Stomach smooth muscle (tissue), 2 donors: ENCODE results near the gene PLAAT2.
"Not testable (repeated sequence)": the region's sequence is repeated elsewhere in the genome, so short reads cannot be mapped to it uniquely, and the experiment has no call there.

Source experiments
- H3K27ac ChIP-seq: one replicate; pipeline ENCODE4 v1.7.0; 2013; ENCODE audit warnings: mild to moderate bottlenecking, low read length, inconsistent platforms
- H3K27me3 ChIP-seq, 2 donors: one replicate each; pipeline ENCODE4 v1.7.0; 2013; ENCODE audit warnings: low read length in 2 of 2; ENCODE audit not compliant: insufficient read depth in 2 of 2, control insufficient read depth in 1 of 2
- H3K36me3 ChIP-seq, 2 donors: one replicate each; pipeline ENCODE4 v1.7.0; 2013; ENCODE audit warnings: low read length in 2 of 2; ENCODE audit not compliant: control insufficient read depth in 2 of 2, insufficient read depth in 2 of 2
- H3K4me1 ChIP-seq: one replicate; pipeline ENCODE4 v1.7.0; 2013; ENCODE audit warnings: low read length; ENCODE audit not compliant: control insufficient read depth, insufficient read depth
- H3K4me3 ChIP-seq, 2 donors: one replicate each; pipeline ENCODE4 v1.7.0; 2013; ENCODE audit warnings: low read length in 2 of 2
- H3K9ac ChIP-seq, 2 donors: one replicate each; pipeline ENCODE4 v1.7.0; 2013; ENCODE audit warnings: low read length in 2 of 2, mild to moderate bottlenecking in 1 of 2
- H3K9me3 ChIP-seq, 2 donors: one replicate each; pipeline ENCODE4 v1.7.0; 2013; ENCODE audit warnings: low read length in 2 of 2; ENCODE audit not compliant: control insufficient read depth in 2 of 2
- donor health status: healthy.
- donor health status: Pancreatic carcinoma.

The PLAAT2 gene

DNA sequence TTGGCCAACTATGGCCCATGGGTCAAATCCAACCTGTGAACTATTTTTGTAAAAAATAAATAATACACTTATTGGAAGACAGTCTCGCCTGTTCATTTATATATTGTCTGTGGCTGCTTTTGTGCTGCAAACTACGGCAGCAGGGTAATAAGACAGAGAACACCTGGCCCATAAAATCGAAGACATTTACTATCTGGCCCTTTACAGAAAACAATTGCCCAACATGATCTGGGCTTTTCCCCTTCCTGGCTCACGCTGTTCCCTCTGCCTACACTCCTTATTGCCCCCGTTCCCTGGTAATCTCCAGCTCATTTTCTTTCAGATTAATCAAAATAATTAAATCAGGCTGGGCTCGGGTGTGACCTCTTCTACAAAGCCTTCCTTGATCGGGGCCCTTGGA, 5.6 kb downstream of the PLAAT2 start:
- no peak overlapping the region for H3K27ac ChIP-seq
- H3K4me3 ChIP-seq = no peak overlapping the region
- no peaks in the 10 kb centered on the region for H3K9me3 ChIP-seq
- no peaks in the 10 kb centered on the region for H3K4me1 ChIP-seq
- no peak overlapping the region for H3K9ac ChIP-seq
- no peaks in the 10 kb centered on the region for H3K36me3 ChIP-seq
- H3K27me3 ChIP-seq = no peaks in the 10 kb centered on the region

DNA sequence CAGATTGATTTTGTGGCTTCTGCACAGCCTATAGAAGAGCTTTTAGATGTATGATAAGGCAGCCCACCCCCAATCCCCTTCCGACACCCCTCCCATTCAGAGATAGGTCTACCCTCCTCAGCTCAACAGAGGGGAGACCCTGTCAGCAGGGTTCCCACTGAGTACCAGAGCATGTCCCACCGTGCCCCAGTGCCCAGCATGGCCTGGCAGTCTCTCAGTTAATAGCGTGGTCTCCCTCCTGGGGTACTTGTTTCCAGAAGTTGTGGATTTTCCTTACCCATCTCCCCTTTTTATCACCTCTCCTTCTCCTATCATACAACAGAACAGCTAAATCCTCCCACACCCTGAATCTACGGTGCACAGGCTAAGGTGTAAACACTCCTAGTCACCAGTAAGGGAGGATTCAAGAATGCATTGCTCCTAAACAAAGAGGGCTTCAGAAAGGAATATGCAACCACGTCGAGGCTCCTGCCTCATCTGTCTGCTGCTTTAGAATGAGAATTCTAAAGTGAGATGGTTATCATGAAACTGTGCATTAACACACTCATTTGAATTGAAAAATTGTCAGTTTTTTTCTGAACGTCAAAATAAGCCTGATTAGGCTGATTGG, 6.7 kb downstream of the PLAAT2 start:
- H3K9ac ChIP-seq = no peak overlapping the region
- no peak overlapping the region for H3K4me3 ChIP-seq
- no peaks in the 10 kb centered on the region for H3K27me3 ChIP-seq
- no peaks in the 10 kb centered on the region for H3K4me1 ChIP-seq
- H3K36me3 ChIP-seq = no peaks in the 10 kb centered on the region
- no peaks in the 10 kb centered on the region for H3K9me3 ChIP-seq
- no peak overlapping the region for H3K27ac ChIP-seq

DNA sequence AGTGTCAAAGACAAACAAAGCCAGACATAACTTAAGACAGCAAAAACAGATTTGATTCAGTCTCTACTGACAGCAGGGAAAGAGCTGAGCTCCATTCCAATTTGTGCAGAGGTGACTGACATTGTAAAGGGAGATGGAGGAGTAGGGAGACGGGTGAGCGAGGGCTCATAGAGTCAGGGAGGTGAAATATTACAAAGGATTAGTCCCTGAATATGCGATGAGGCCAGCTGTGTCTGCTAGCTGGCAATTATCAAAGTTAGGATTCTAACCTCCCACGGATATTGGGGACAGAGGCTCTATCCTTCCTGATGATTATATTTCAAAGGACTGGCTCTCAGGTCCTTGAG, 8.3 kb downstream of the PLAAT2 start:
- no peak overlapping the region for H3K9ac ChIP-seq
- no peak overlapping the region for H3K27ac ChIP-seq
- H3K27me3 ChIP-seq = no peaks in the 10 kb centered on the region
- no peak overlapping the region for H3K4me3 ChIP-seq
- no peaks in the 10 kb centered on the region for H3K4me1 ChIP-seq
- no peaks in the 10 kb centered on the region for H3K9me3 ChIP-seq
- no peaks in the 10 kb centered on the region for H3K36me3 ChIP-seq

DNA sequence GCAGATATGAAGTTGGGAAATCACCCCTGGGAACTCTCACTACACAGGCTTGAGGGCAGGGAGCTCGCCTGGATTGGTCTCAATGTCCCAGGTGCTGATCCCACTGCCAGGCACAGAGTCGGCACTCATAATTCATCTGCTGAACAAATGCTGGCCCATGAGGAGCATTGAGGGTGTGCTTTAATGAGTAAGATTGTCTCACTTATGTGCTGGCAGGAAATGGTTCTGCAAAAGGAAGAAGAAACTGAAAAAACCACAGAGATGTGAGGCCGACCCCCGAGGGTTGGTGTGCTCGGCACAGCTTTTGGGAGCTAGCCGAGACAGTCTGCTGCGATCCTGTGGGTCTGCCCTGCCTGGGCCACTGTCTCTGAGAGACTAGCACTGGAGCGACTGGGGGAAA, 9.4 kb downstream of the PLAAT2 start:
- Histone ChIP-seq H3K27ac (no peak overlapping the region), H3K4me3 (no peak overlapping the region), H3K27me3 (no peaks in the 10 kb centered on the region), H3K36me3 (no peaks in the 10 kb centered on the region), H3K9ac (no peak overlapping the region), H3K4me1 (no peaks in the 10 kb centered on the region), H3K9me3 (no peaks in the 10 kb centered on the region)

DNA sequence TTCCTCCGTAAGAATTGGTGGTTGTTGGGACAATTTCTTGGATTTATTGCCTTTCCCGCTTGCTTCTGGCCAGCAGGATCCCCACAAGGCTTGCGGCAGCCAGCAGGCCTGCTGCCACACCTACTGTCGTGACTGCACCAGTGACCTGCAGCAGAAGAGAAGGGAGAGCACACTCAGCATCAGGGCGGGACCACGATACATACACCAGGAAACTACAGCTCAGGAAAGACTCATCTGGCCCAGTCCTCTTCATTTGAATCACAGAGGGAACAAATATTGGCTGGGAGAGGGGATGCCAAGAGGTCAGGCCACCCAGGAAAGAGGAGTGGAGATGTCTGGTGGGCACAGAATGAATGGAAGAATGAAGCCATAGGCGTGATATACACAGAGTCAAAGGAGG, 10.3 kb downstream of the PLAAT2 start:
- no peak overlapping the region for H3K9ac ChIP-seq
- no peaks in the 10 kb centered on the region for H3K4me1 ChIP-seq
- H3K27me3 ChIP-seq = no peaks in the 10 kb centered on the region
- no peaks in the 10 kb centered on the region for H3K9me3 ChIP-seq
- H3K4me3 ChIP-seq = no peak overlapping the region
- H3K27ac ChIP-seq = no peak overlapping the region
- H3K36me3 ChIP-seq = no peaks in the 10 kb centered on the region

DNA sequence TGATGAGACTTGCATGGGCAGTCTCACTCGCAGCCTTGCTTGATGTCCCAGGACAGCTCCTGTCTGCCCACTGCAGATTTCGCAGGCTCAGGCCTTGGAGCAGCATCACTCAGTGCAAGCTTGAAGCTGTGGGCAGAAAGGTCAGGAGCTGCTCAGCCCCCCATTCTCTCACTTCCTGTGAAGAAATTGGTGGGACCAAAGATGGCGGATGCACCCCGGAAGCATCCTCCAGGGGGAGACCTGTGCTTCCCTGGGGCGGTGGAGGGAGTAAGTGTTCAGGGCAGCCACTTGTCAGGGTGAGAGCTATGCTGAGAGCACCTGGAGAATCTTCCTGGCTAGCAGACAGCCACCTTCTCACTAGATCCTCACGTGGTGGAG, 11.3 kb downstream of the PLAAT2 start:
- peaks cover 0 to 5% of the 10 kb centered on the region in 2 donors for H3K36me3 ChIP-seq
- H3K9me3 ChIP-seq = no peaks in the 10 kb centered on the region
- no peaks in the 10 kb centered on the region for H3K4me1 ChIP-seq
- no peak overlapping the region for H3K9ac ChIP-seq
- no peak overlapping the region for H3K27ac ChIP-seq
- no peaks in the 10 kb centered on the region for H3K27me3 ChIP-seq
- no peak overlapping the region for H3K4me3 ChIP-seq

DNA sequence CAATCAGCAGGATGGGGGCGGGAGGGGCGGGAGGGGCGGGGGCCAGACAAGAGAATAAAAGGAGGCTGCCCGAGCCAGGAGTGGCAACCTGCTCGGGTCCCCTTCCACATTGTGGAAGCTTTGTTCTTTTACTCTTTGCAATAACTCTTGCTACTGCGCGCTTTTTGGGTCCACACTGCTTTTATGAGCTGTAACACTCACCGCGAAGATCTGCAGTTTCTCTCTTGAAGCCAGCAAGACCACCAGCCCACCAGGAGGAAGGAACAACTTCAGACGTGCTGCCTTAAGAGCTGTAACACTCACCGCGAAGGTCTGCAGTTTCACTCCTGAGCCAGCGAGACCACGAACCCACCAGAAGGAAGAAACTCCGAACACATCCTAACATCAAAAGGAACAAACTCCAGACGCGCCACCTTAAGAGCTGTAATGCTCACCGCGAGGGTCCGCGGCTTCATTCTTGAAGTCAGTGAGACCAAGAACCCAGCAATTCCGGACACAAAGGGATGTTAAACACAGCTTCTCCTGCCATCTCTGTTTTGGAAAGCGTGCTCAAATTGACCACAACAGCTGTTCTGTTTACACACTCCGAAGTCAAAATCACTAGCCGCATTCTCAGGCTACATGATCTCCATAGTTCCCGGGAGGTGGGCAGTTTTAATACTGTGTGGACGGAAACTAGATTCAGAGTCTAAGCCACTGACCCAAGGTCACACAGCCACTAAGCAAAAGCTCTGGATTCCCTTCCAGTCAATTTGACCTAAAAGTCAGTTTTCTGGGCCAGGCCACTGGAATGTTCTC, 11.9 kb downstream of the PLAAT2 start:
- H3K9me3 ChIP-seq = no peaks in the 10 kb centered on the region
- no peak overlapping the region for H3K4me3 ChIP-seq
- no peaks in the 10 kb centered on the region for H3K4me1 ChIP-seq
- H3K9ac ChIP-seq = no peak overlapping the region
- no peaks in the 10 kb centered on the region for H3K27me3 ChIP-seq
- peaks cover 0 to 11% of the 10 kb centered on the region in 2 donors for H3K36me3 ChIP-seq
- no peak overlapping the region for H3K27ac ChIP-seq

DNA sequence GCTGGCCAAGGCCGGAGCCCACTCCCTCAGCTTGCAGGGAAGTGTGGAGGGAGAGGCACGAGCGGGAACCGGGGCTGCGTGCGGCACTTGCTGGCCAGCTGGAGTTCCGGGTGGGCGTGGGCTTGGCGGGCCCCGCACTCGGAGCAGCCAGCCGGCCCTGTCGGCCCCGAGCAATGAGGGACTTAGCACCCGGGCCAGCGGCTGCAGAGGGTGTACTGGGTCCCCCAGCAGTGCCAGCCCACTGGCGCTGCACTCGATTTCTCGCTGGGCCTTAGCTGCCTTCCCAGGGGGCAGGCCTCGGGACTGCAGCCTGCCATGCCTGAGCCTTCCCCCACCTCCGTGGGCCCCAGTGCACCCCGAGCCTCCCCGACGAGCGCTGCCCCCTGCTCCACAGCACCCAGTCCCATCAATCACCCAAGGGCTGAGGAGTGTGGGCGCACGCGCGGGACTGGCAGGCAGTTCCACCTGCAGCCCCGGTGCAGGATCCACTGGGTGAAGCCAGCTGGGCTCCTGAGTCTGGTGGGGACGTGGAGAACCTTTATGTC, 13.0 kb downstream of the PLAAT2 start:
- H3K9me3 ChIP-seq, H3K27ac ChIP-seq, H3K4me3 ChIP-seq, H3K27me3 ChIP-seq, H3K9ac ChIP-seq, H3K4me1 ChIP-seq: not testable (repeated sequence)
- H3K36me3 ChIP-seq = peaks cover under 1 to 17% of the 10 kb centered on the region in 2 donors

DNA sequence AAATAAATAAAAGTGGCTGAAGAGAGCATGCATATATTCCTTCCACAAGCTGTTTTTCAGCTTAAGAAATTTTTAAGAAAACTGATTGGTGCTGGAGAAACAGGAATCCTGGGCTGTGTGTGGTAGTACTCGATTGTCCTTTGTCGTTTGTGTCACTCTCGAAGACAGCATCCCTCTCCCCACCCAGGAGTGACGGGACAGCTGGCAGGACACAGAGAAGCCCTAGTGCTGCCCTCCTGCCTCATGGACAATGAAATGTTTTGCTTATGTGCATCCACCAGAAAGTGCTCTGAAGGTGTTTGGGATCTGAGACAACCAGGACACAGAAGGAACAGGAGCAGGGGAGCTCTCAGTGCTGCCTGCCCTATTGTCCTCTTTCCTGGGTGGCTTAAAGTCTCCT, 13.8 kb downstream of the PLAAT2 start:
- H3K9ac ChIP-seq = no peak overlapping the region
- no peaks in the 10 kb centered on the region for H3K9me3 ChIP-seq
- no peak overlapping the region for H3K27ac ChIP-seq
- H3K27me3 ChIP-seq = no peaks in the 10 kb centered on the region
- H3K36me3 ChIP-seq = peaks cover 8 to 23% of the 10 kb centered on the region in 2 donors
- no peaks in the 10 kb centered on the region for H3K4me1 ChIP-seq
- no peak overlapping the region for H3K4me3 ChIP-seq

DNA sequence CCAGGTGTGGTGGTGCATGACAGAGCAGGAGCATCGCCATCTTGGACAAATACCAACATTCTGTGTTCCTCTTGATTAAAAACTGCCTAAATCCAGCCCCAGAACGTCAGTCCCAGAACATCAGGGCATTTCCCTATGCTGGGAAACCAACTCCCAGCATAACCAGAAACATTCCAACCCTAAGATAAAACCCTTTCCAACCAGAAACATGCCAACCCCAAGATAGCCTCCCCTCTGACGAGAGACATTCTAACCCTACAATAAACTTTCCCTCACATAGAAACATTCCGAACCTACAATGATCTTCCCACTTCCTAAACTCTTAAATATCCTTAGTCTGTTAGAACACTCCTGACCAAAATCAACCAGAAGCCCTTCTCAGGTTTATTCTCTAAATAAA, 15.0 kb downstream of the PLAAT2 start:
- peaks cover 8 to 23% of the 10 kb centered on the region in 2 donors for H3K36me3 ChIP-seq

DNA sequence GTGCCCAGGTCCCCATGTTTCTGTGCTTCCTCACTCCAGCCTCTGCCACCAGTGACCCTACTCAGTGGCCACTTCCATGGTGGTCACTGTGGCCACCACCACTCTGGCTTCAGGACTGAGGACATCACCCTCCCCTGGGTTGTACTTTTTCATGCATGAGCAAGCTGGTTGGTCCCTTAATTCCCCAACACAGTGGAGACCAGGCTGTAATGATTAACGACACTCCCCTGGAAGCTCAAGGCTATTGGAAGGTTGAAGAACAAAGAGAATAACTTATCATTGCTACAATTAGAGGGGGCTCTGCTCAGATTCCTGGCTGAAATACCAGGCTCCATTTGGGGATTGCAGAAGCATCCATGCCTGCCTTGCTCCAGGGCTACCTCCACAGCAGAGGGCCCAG, 16.1 kb downstream of the PLAAT2 start:
- Histone ChIP-seq H3K9ac (no peak overlapping the region), H3K4me3 (no peak overlapping the region), H3K36me3 (peaks cover 8 to 23% of the 10 kb centered on the region in 2 donors), H3K27me3 (no peaks in the 10 kb centered on the region), H3K27ac (no peak overlapping the region), H3K4me1 (no peaks in the 10 kb centered on the region), H3K9me3 (no peaks in the 10 kb centered on the region)

More for the DNA sequence above, 15.0 kb downstream of the PLAAT2 start:
- Histone ChIP-seq H3K4me3 (no peak overlapping the region), H3K4me1 (no peaks in the 10 kb centered on the region), H3K27ac (no peak overlapping the region), H3K9ac (no peak overlapping the region), H3K9me3 (no peaks in the 10 kb centered on the region), H3K27me3 (no peaks in the 10 kb centered on the region)
